H1 (cell line): ENCODE results near the gene ATP1A3. TPM values are rescaled to one million over a fixed set of nuclear protein-coding genes. Genes with fewer than 3 reads are reported as not detected.

Experiments
- CTCF ChIA-PET: fragments of 300-600 bp; sonication (Branson Sonifier 250); formaldehyde crosslinking; loops from one replicate; lab custom pipeline; 2021; ENCODE audit not compliant: partially characterized antibody; lab: Charles Lee
- POLR2A ChIA-PET: fragments of 300-600 bp; sonication (Branson Sonifier 250); formaldehyde crosslinking; loops from one replicate; lab custom pipeline; 2021; ENCODE audit warnings: inconsistent platforms; ENCODE audit not compliant: partially characterized antibody; lab: Charles Lee
- DNase-seq, 2 experiments: peaks; one replicate each; pipeline versions ENCODE4 v3.0.0 to v3.0.0-alpha.2; 2010 to 2022; ENCODE audit warnings: low spot score in 2 of 2, low read depth in 1 of 2, mixed read lengths in 1 of 2
- FAIRE-seq: peaks from 2 replicates; lab custom pipeline; 2011; peaks lifted over from hg19 to GRCh38; lab: Jason Lieb, UNC
- H2AFZ ChIP-seq: 2 replicates; pipeline ENCODE4 v1.8.1; 2012; ENCODE audit warnings: low read length, inconsistent platforms
- H2AK5ac ChIP-seq: 2 replicates; pipeline ENCODE4 v1.6.1; 2013; ENCODE audit warnings: low read depth, low read length
- H2BK120ac ChIP-seq: replicated peaks from 2 replicates; pipeline ENCODE3; 2013; ENCODE audit warnings: low read depth, low read length, inconsistent platforms
- H2BK12ac ChIP-seq: 2 replicates; pipeline ENCODE4 v1.6.1; 2013; ENCODE audit warnings: low read depth, low read length
- H2BK15ac ChIP-seq: 2 replicates; pipeline ENCODE4 v1.6.1; 2013; ENCODE audit warnings: low read length
- H2BK20ac ChIP-seq: 2 replicates; pipeline ENCODE4 v1.6.1; 2013; ENCODE audit warnings: low read length
- H2BK5ac ChIP-seq: 2 replicates; pipeline ENCODE4 v1.6.1; 2013; ENCODE audit warnings: low read depth, low read length
- H3K14ac ChIP-seq: 2 replicates; pipeline ENCODE4 v1.6.1; 2013; ENCODE audit warnings: inconsistent platforms; ENCODE audit not compliant: insufficient read length
- H3K18ac ChIP-seq: 2 replicates; pipeline ENCODE4 v1.6.1; 2013; ENCODE audit warnings: low read length; ENCODE audit errors: extremely low read depth
- H3K23ac ChIP-seq: 2 replicates; pipeline ENCODE4 v1.6.1; 2013; ENCODE audit warnings: inconsistent platforms; ENCODE audit not compliant: insufficient read length
- H3K23me2 ChIP-seq: 2 replicates; pipeline ENCODE4 v1.6.1; 2013; ENCODE audit warnings: low read depth, low read length
- H3K27ac ChIP-seq: 2 replicates; pipeline ENCODE4 v1.6.1; 2011; ENCODE audit warnings: low read depth, low read length, inconsistent platforms
- H3K27me3 ChIP-seq, 4 experiments: replicated peaks in 1 of 4; 1 replicate in 1 of 4; 2 replicates in 3 of 4; pipeline versions ENCODE4 v1.6.1 to v1.8.1; 2011 to 2013; ENCODE audit warnings: low read length in 3 of 4, mild to moderate bottlenecking in 3 of 4, inconsistent platforms in 2 of 4, mixed read lengths in 2 of 4, moderate library complexity in 1 of 4; ENCODE audit not compliant: control insufficient read depth in 3 of 4, insufficient read depth in 3 of 4; ENCODE audit errors: extremely low read depth in 1 of 4
- H3K36me3 ChIP-seq, 4 experiments: 2 replicates each; pipeline versions ENCODE4 v1.6.1 to v1.8.1; 2011 to 2013; ENCODE audit warnings: mild to moderate bottlenecking in 4 of 4, low read length in 3 of 4, moderate library complexity in 2 of 4, control low read depth in 1 of 4, inconsistent platforms in 1 of 4; ENCODE audit not compliant: insufficient read depth in 4 of 4, control insufficient read depth in 2 of 4
- H3K4ac ChIP-seq: replicated peaks from 2 replicates; pipeline ENCODE3; 2013; ENCODE audit warnings: low read length, low read depth, mixed read lengths, inconsistent platforms; ENCODE audit not compliant: insufficient read length
- H3K4me1 ChIP-seq, 4 experiments: replicated peaks in 1 of 4; 1 replicate in 1 of 4; 2 replicates in 3 of 4; pipeline versions ENCODE4 v1.6.1 to v1.8.1; 2011 to 2013; ENCODE audit warnings: low read length in 3 of 4, inconsistent platforms in 2 of 4, mixed read lengths in 1 of 4; ENCODE audit not compliant: insufficient read depth in 4 of 4, control insufficient read depth in 3 of 4
- H3K4me2 ChIP-seq, 2 experiments: 2 replicates each; pipeline versions ENCODE4 v1.6.1 to v1.8.1; 2011 to 2013; ENCODE audit warnings: low read depth in 2 of 2, low read length in 2 of 2, control low read depth in 1 of 2, inconsistent platforms in 1 of 2, mild to moderate bottlenecking in 1 of 2; ENCODE audit not compliant: insufficient read depth in 1 of 2
- H3K4me3 ChIP-seq, 4 experiments: fragments of 200-600, 300-600 bp in 1 of 4; sonication (generic), shearing (Covaris generic), sonication (Bioruptor Twin) in 1 of 4; 2 replicates each; pipeline versions ENCODE4 v1.5.1 to v1.8.1; 2011 to 2016; ENCODE audit warnings: low read length in 4 of 4, low read depth in 3 of 4, control low read depth in 2 of 4, inconsistent platforms in 2 of 4, mild to moderate bottlenecking in 2 of 4, mixed read lengths in 1 of 4, moderate library complexity in 1 of 4; ENCODE audit not compliant: insufficient read depth in 2 of 4; ENCODE audit errors: extremely low read depth in 1 of 4
- H3K56ac ChIP-seq: replicated peaks from 2 replicates; pipeline ENCODE3; 2013; ENCODE audit warnings: low read depth, mild to moderate bottlenecking, mixed read lengths, low read length, inconsistent platforms; ENCODE audit not compliant: insufficient read length
- H3K79me1 ChIP-seq: 2 replicates; pipeline ENCODE4 v1.6.1; 2013; ENCODE audit warnings: low read depth, low read length, control low read depth
- H3K79me2 ChIP-seq, 2 experiments: 2 replicates each; pipeline versions ENCODE4 v1.6.1 to v1.8.1; 2012 to 2013; ENCODE audit warnings: low read length in 2 of 2, mild to moderate bottlenecking in 2 of 2, inconsistent platforms in 1 of 2; ENCODE audit not compliant: insufficient read depth in 2 of 2, control insufficient read depth in 1 of 2
- H3K9ac ChIP-seq, 4 experiments: replicated peaks in 1 of 4; 1 replicate in 1 of 4; 2 replicates in 3 of 4; pipeline versions ENCODE4 v1.6.1 to v1.8.1; 2011 to 2013; ENCODE audit warnings: low read depth in 3 of 4, low read length in 3 of 4, control low read depth in 2 of 4, mild to moderate bottlenecking in 2 of 4, moderate library complexity in 2 of 4, inconsistent platforms in 1 of 4; ENCODE audit errors: extremely low read depth in 1 of 4
- H3K9me3 ChIP-seq, 2 experiments: 2 replicates each; pipeline versions ENCODE4 v1.6.1 to v1.8.1; 2012 to 2013; ENCODE audit warnings: mild to moderate bottlenecking in 2 of 2, moderate library complexity in 2 of 2, control low read depth in 1 of 2, inconsistent platforms in 1 of 2, low read depth in 1 of 2, low read length in 1 of 2, mixed read lengths in 1 of 2; ENCODE audit not compliant: insufficient read depth in 2 of 2
- H4K20me1 ChIP-seq, 2 experiments: replicated peaks in 1 of 2; 2 replicates each; pipeline versions ENCODE3 to v1.8.1; 2011 to 2013; ENCODE audit warnings: inconsistent platforms in 2 of 2, low read length in 2 of 2, mild to moderate bottlenecking in 1 of 2; ENCODE audit not compliant: insufficient read depth in 2 of 2, control insufficient read depth in 1 of 2
- H4K5ac ChIP-seq: 2 replicates; pipeline ENCODE4 v1.6.1; 2013; ENCODE audit warnings: low read length, low read depth, mixed read lengths, inconsistent platforms; ENCODE audit not compliant: insufficient read length
- H4K8ac ChIP-seq: 2 replicates; pipeline ENCODE4 v1.8.0; 2013; ENCODE audit warnings: mild to moderate bottlenecking, moderate library complexity, low read length, inconsistent platforms; ENCODE audit not compliant: insufficient read depth; ENCODE audit errors: extremely low read depth
- H4K91ac ChIP-seq: replicated peaks from 2 replicates; pipeline ENCODE3; 2013; ENCODE audit warnings: low read length, mixed read lengths, inconsistent platforms; ENCODE audit not compliant: insufficient read length
- CEBPB ChIP-seq: IDR thresholded peaks from 2 replicates; pipeline ENCODE4 v1.6.1; 2012; ENCODE audit warnings: low read depth, low read length
- CREB1 ChIP-seq: IDR thresholded peaks from 2 replicates; pipeline ENCODE4 v1.6.1; 2012; ENCODE audit warnings: inconsistent platforms
- HDAC2 ChIP-seq, 2 experiments: fragments of 300-600 bp in 1 of 2; sonication (generic) in 1 of 2; IDR thresholded peaks; 2 replicates each; pipeline ENCODE4 v1.6.1; 2011 to 2012; ENCODE audit warnings: low read depth in 2 of 2, low read length in 2 of 2, mild to moderate bottlenecking in 2 of 2, moderate library complexity in 2 of 2, borderline replicate concordance in 1 of 2, inconsistent platforms in 1 of 2
- NANOG ChIP-seq: IDR thresholded peaks from 2 replicates; pipeline ENCODE4 v1.6.1; 2011; ENCODE audit warnings: low read length, low read depth, mild to moderate bottlenecking, inconsistent platforms; ENCODE audit not compliant: insufficient read depth, poor library complexity, severe bottlenecking
- RAD21 ChIP-seq, 2 experiments: IDR thresholded peaks in 1 of 2; conservative IDR thresholded peaks in 1 of 2; 2 replicates each; pipeline ENCODE4 v1.6.1; 2011; ENCODE audit warnings: low read depth in 2 of 2, low read length in 2 of 2, improper control_type of control experiment in 1 of 2, inconsistent platforms in 1 of 2, mild to moderate bottlenecking in 1 of 2, moderate library complexity in 1 of 2
- RFX5 ChIP-seq: IDR thresholded peaks from 2 replicates; pipeline ENCODE4 v1.6.1; 2011; ENCODE audit warnings: low read depth, low read length, improper control_type of control experiment, borderline replicate concordance
- RNF2 ChIP-seq: fragments of 200-900, 300-1000 bp; sonication (generic); IDR thresholded peaks from 2 replicates; pipeline ENCODE4 v1.7.1; 2016; ENCODE audit warnings: borderline replicate concordance, low read depth, mild to moderate bottlenecking, antibody characterized with exemption, low read length; ENCODE audit not compliant: poor library complexity, severe bottlenecking; ENCODE audit errors: missing control alignments
- TCF12 ChIP-seq: IDR thresholded peaks from 2 replicates; pipeline ENCODE4 v1.6.1; 2011; ENCODE audit warnings: low read depth, mild to moderate bottlenecking, low read length
- ZNF274 ChIP-seq: IDR thresholded peaks from 2 replicates; pipeline ENCODE4 v1.7.0; 2012; ENCODE audit warnings: low read length, borderline replicate concordance; ENCODE audit errors: extremely low read depth
- WGBS, 2 experiments: shearing (Covaris generic) in 1 of 2; methylation state at CpG; one replicate each; pipeline versions ENCODE4 v1.1.6 to v1.1.7; 2013 to 2015; ENCODE audit warnings: low lambda C conversion rate in 2 of 2, mixed read lengths in 2 of 2, inconsistent platforms in 1 of 2, low coverage in 1 of 2, missing lambda C conversion rate in 1 of 2; ENCODE audit not compliant: insufficient replicate concordance in 2 of 2, insufficient coverage in 1 of 2, insufficient read length in 1 of 2; ENCODE audit errors: extremely low coverage in 1 of 2, missing lambda C conversion rate in 1 of 2; 5-methylcytosine and 5-hydroxymethylcytosine counted together
- polyA plus RNA-seq, 7 experiments: library from polyadenylated mRNA; depleted of rRNA in 3 of 7; stranded (reverse) in 5 of 7; unstranded in 2 of 7; fragments of >200 nt in 5 of 7; fragments of 200-250 nt in 2 of 7; gene quantifications; 1 replicate in 5 of 7; 2 replicates in 1 of 7; 4 replicates in 1 of 7; pipeline versions ENCODE4 v1.2.1 to v1.2.3, GENCODE V29; 2011 to 2013; ENCODE audit warnings: missing spikeins in 2 of 7, mixed read lengths in 2 of 7
- total RNA-seq: library from RNA; stranded (reverse); fragmentation: NEBNext Ultra II Directional; extraction: Animal tissue kit (Norgen Biotek cat#: 25700); gene quantifications from 2 replicates; pipeline ENCODE4 v1.2.1, GENCODE V29; 2021
- TF ChIP-seq, protein P1 (sequence below): IDR thresholded peaks from 2 replicates; pipeline ENCODE4 v1.6.1; 2011; ENCODE audit warnings: low read depth, mild to moderate bottlenecking, low read length; ENCODE audit not compliant: insufficient read depth

The ATP1A3 gene
- total and polyA plus RNA-seq, 2 of the 8 experiments (the other 6 are each of a cell fraction or from before 2014, with no cell fraction given): 11.1 to 41.2 TPM

DNA sequence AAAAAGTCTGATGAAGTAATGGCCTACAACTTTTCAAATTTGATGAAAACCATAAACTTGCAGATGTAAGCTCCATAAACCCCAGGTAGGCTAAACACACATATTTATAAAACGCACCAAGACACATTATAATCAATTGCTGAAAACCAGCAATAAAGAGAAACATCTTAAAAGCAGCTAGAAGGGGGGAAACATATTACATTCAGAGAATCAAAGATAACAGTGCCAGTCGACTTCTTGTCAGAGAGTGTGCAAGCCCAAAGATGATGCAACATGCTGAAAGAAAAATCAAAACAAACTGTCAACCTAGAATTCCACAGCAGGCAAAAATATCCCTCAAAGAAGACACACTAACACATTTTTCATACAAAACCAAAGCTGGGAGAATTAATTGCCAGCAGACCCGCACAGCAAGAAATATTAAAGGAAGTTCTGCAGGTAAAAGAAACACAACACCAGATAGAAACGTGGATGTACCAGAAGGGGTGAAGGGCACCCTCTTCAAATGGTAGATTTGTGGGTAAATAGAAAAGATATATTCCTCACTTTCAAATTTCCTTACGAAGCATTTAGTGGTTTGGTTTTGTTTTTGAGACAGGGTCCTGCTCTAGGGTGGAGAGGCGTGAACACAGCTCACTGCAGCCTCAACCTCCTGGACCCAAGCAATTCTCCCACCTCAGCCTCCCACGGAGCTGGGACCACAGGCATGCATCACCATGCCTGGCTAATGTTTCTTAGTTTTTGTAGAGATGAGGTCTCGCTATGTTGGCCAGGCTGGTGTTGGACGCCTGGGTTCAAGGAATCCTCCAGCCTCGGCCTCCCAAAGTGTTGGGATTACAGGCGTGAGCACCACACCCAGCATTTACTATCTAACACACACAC lies 16.5 kb upstream of the ATP1A3 start:
- no peak overlapping the region for H4K8ac ChIP-seq
- no peak overlapping the region for H2AK5ac ChIP-seq
- H2BK120ac ChIP-seq: no peak overlapping the region
- H3K9me3 ChIP-seq: no peaks in the 10 kb centered on the region
- H2BK15ac ChIP-seq: no peak overlapping the region
- H3K4me2 ChIP-seq: no peak overlapping the region
- no peak overlapping the region for H2BK12ac ChIP-seq
- H3K18ac ChIP-seq: no peak overlapping the region
- no peaks in the 10 kb centered on the region for H3K27me3 ChIP-seq
- H4K5ac ChIP-seq: no peak overlapping the region
- no peak overlapping the region for H3K4me3 ChIP-seq
- no peaks in the 10 kb centered on the region for H3K79me1 ChIP-seq
- FAIRE-seq: no peak
- CTCF ChIA-PET: interaction anchor here (1.1 to 3.7 kb wide), 6 partner anchors 11 to 25 kb away, joined by 3 to 12 read pairs (median 5); no protein-coding TSS in a partner anchor
- no peaks in the 10 kb centered on the region for H3K23me2 ChIP-seq
- no peak overlapping the region for H3K4ac ChIP-seq
- H3K23ac ChIP-seq: no peak overlapping the region
- 92% methylated on average over 11 of the region's 11 CpGs; no CpG with 5 or more reads in 1 of the 2 experiments for WGBS, 2 experiments
- H3K56ac ChIP-seq: no peak overlapping the region
- H3K36me3 ChIP-seq: peaks cover 0 to 5% (median 2%) of the 10 kb centered on the region in 4 experiments; a peak in 4 of 8 replicates
- no peaks in the 10 kb centered on the region for H3K79me2 ChIP-seq
- H3K4me1 ChIP-seq: no peaks in the 10 kb centered on the region
- H3K14ac ChIP-seq: no peak overlapping the region
- no peak overlapping the region for H2BK5ac ChIP-seq
- POLR2A ChIA-PET: interaction anchor here (1.0 to 2.6 kb wide), 5 partner anchors 10 to 13 kb away, joined by 3 to 6 read pairs (median 4); no protein-coding TSS in a partner anchor
- DNase-seq: no peak
- no peak overlapping the region for H2AFZ ChIP-seq
- no peak overlapping the region for H3K27ac ChIP-seq
- H4K91ac ChIP-seq: no peak overlapping the region
- H2BK20ac ChIP-seq: no peak overlapping the region
- H3K9ac ChIP-seq: no peak overlapping the region
- H4K20me1 ChIP-seq: peaks cover 0 to 2% of the 10 kb centered on the region in 2 experiments
- TF ChIP-seq NANOG (no peak), TCF12 (no peak), RNF2 (no peak), RAD21 (IDR thresholded peaks at IDR 0.05 in 1 of 2, conservative IDR thresholded peaks at IDR 0.05 in 1 of 2; ENCODE audit: low read depth in 2 of 2, low read length in 2 of 2) (no peak), RFX5 (no peak), ZNF274 (no peak), CEBPB (no peak), CREB1 (no peak), HDAC2 (IDR thresholded peaks at IDR 0.05; ENCODE audit: borderline replicate concordance in 1 of 2, low read depth in 2 of 2, low read length in 2 of 2) (no peak)
- TF ChIP-seq, protein P1, sequence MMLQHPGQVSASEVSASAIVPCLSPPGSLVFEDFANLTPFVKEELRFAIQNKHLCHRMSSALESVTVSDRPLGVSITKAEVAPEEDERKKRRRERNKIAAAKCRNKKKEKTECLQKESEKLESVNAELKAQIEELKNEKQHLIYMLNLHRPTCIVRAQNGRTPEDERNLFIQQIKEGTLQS: no peak
